Adrenal gland (tissue), 5 donors: ENCODE data around the gene TBC1D13.

Source experiments
- POLR2A ChIP-seq, 2 donors: fragments of 450-650 bp; IDR thresholded peaks; one replicate each; pipeline ENCODE4 v1.6.1; 2017; ENCODE audit warnings: antibody characterized with exemption in 2 of 2, mild to moderate bottlenecking in 2 of 2, moderate library complexity in 1 of 2
- TF ChIP-seq, protein P1 (sequence below), 6 experiments: fragments of 450-650 bp in 4 of 6; fragments of 200-600 bp in 2 of 6; sonication (generic) in 1 of 6; IDR thresholded peaks; 1 replicate in 5 of 6; 2 replicates in 1 of 6; pipeline versions ENCODE4 v1.5.1 to v1.8.0; 2016 to 2021; ENCODE audit warnings: antibody characterized with exemption in 6 of 6, mild to moderate bottlenecking in 2 of 6, moderate library complexity in 1 of 6
- donor health status: DM: no; HTN: no; CAD: no.

DNA sequence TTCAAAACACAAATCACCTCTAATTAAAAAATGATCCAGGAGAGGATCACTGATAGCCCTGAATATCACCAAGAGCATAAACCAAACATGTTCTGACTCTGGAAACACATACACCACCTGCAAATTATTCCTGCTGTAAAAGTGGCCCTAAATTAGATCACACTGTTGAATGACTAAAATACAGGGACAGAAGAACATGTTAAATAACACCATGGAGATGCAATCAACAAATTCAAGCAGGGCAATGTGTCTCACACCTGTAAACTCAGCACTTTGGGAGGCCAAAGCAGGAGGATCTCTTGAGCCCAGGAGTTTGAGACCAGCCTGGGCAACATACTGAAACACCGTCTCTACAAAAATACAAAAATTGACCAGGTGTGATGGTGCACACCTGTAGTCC is 60.8 kb downstream of the TBC1D13 start:
- no peak for TF ChIP-seq POLR2A (IDR thresholded peaks at IDR 0.05)
- TF ChIP-seq, protein P1, sequence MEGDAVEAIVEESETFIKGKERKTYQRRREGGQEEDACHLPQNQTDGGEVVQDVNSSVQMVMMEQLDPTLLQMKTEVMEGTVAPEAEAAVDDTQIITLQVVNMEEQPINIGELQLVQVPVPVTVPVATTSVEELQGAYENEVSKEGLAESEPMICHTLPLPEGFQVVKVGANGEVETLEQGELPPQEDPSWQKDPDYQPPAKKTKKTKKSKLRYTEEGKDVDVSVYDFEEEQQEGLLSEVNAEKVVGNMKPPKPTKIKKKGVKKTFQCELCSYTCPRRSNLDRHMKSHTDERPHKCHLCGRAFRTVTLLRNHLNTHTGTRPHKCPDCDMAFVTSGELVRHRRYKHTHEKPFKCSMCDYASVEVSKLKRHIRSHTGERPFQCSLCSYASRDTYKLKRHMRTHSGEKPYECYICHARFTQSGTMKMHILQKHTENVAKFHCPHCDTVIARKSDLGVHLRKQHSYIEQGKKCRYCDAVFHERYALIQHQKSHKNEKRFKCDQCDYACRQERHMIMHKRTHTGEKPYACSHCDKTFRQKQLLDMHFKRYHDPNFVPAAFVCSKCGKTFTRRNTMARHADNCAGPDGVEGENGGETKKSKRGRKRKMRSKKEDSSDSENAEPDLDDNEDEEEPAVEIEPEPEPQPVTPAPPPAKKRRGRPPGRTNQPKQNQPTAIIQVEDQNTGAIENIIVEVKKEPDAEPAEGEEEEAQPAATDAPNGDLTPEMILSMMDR (IDR thresholded peaks at IDR 0.05), result no peak
